ENCODE measurements around the gene ERC1. TPM values are rescaled to one million over a fixed set of nuclear protein-coding genes. Genes with fewer than 3 reads are reported as not detected.

Gene ERC1
- total and polyA plus RNA-seq, 2 donors: 26.6 to 76.7 TPM

DNA sequence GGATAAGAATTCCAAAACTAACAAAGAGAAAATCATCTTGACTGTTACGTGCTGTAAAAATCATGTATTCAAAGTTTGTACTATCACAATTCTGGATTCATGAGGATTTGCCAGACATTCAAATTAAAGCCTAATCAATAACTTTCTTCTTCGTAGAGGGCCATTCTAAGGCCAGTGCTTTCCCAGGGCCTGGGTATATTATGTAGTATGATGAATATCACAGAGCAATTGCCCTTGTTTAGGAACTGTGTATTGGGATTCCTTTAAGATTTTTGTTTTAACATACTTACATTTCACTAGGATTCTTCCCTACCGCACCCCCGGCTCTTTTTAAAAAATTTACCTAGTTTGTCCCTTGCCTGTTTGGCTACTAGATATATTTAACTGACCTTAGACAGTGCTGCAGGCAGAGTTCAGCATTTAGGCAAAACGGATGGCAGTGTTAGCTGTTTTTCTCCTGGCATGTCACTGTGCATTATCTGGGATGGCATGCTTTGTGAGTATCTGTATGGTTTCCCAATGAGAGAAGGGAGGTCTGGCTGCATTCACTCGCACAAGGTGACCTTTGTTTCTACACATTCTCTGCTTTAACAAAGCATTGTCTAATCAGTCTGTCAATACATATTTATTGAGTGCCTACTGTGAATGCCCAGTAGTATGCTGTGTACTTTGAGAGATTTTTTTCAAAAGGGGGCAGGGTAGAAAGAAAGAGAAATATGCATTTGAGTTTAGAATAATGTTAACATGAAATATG, 63.3 kb downstream of the ERC1 start:
- no peak overlapping the region for H3K4me3 ChIP-seq (ENCODE audit: low read depth, low read length)
- no peak for DNase-seq (ENCODE audit: extremely low spot score)
- no peaks in the 10 kb centered on the region for H3K4me1 ChIP-seq (ENCODE audit: insufficient read depth)
- WGBS: 56% methylated on average over 6 of the region's 6 CpGs
- no peaks in the 10 kb centered on the region for H3K36me3 ChIP-seq (ENCODE audit: insufficient read depth)
- H3K27ac ChIP-seq (ENCODE audit: low read depth): no peak overlapping the region

GRCh38 chr12:1056390-1056789, 65.4 kb downstream of the ERC1 start:
- WGBS: 85% methylated on average over 4 of the region's 4 CpGs
- Histone ChIP-seq H3K4me3 (ENCODE audit: low read depth, low read length) (no peak overlapping the region), H3K36me3 (ENCODE audit: insufficient read depth) (no peaks in the 10 kb centered on the region), H3K27ac (ENCODE audit: low read depth) (no peak overlapping the region), H3K4me1 (ENCODE audit: insufficient read depth) (no peaks in the 10 kb centered on the region)
- DNase-seq (ENCODE audit: extremely low spot score): no peak

GRCh38 chr12:1058423-1058822, 67.4 kb downstream of the ERC1 start:
- no peak for DNase-seq (ENCODE audit: extremely low spot score)
- Histone ChIP-seq H3K36me3 (ENCODE audit: insufficient read depth) (peaks cover 2% of the 10 kb centered on the region), H3K4me1 (ENCODE audit: insufficient read depth) (no peaks in the 10 kb centered on the region), H3K27ac (ENCODE audit: low read depth) (no peak overlapping the region), H3K4me3 (ENCODE audit: low read depth, low read length) (no peak overlapping the region)
- 100% methylated on average over 2 of the region's 2 CpGs for WGBS

DNA sequence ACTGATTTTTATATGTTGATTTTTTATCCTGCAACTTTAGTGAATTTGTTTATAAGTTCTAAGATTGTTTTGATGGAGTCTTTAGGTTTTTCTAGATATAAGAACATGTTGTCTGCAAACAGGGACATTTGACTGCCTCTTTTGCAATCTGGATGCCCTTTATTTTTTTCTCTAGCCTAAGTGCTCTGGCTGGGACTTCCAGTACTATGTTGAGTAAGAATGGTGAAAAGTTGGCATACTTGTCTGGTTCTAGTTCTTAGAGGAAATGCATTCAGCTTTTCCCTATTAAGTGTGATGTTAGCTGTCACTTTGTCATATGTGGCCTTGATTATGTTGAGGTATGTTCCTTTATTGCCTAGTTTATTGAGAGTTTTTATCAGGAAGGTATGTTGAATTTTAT, 68.1 kb downstream of the ERC1 start:
- no peak overlapping the region for H3K27ac ChIP-seq (ENCODE audit: low read depth)
- H3K4me3 ChIP-seq (ENCODE audit: low read depth, low read length): no peak overlapping the region
- no peak for DNase-seq (ENCODE audit: extremely low spot score)
- H3K36me3 ChIP-seq (ENCODE audit: insufficient read depth): peaks cover 2% of the 10 kb centered on the region
- no peaks in the 10 kb centered on the region for H3K4me1 ChIP-seq (ENCODE audit: insufficient read depth)

DNA sequence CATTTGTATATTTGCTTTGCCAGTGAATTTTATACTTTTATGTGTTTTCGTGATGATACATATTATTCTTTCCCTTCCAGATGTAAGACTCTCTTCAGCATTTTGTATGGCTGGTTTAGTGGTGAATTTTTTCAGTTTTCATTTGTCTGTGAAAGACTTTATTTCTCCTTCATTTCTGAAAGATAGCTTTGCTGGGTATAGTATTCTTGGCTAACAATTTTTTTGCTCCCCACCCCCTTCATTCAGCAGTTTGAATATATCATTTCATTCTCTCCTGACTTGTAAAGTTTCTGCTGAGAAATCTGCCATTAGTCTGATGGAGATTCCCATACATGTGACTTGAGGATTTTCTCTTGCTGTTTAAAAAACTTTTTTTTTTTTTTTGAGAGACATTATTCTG, 72.8 kb downstream of the ERC1 start:
- H3K4me3 ChIP-seq (ENCODE audit: low read depth, low read length): no peak overlapping the region
- DNase-seq (ENCODE audit: extremely low spot score): no peak
- peaks cover 2% of the 10 kb centered on the region for H3K36me3 ChIP-seq (ENCODE audit: insufficient read depth)
- WGBS: 100% methylated on average over 1 of the region's 1 CpG
- no peak overlapping the region for H3K27ac ChIP-seq (ENCODE audit: low read depth)
- no peaks in the 10 kb centered on the region for H3K4me1 ChIP-seq (ENCODE audit: insufficient read depth)

GRCh38 chr12:1064317-1064716, 73.3 kb downstream of the ERC1 start:
- Histone ChIP-seq H3K27ac (ENCODE audit: low read depth) (no peak overlapping the region), H3K4me3 (ENCODE audit: low read depth, low read length) (no peak overlapping the region), H3K4me1 (ENCODE audit: insufficient read depth) (no peaks in the 10 kb centered on the region), H3K36me3 (ENCODE audit: insufficient read depth) (peaks cover 2% of the 10 kb centered on the region)
- 100% methylated on average over 2 of the region's 2 CpGs for whole genome bisulfite sequencing
- no peak for DNase-seq (ENCODE audit: extremely low spot score)

GRCh38 chr12:1065629-1066028, 74.6 kb downstream of the ERC1 start:
- WGBS: 99% methylated on average over 3 of the region's 3 CpGs
- DNase-seq (ENCODE audit: extremely low spot score): no peak
- Histone ChIP-seq H3K4me3 (ENCODE audit: low read depth, low read length) (no peak overlapping the region), H3K36me3 (ENCODE audit: insufficient read depth) (peaks cover 2% of the 10 kb centered on the region), H3K4me1 (ENCODE audit: insufficient read depth) (no peaks in the 10 kb centered on the region), H3K27ac (ENCODE audit: low read depth) (no peak overlapping the region)

DNA sequence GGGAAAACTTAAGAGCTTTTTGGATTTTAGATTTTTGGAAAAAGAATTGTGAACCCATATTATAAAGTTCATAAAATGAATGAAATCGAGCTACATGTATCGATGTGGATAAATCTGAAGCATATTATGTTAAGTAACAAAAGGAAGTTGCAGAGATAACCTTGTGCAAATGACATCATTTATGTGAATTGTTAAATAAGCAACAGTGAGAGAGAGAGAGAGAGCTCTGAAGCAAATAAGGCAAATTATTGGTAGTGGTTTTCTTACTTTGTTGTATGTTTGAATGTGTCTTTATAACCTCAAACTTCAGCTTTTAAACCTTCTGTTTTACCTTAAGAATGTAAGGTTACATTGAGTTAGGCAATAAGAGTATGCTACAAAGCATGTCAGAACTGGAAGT, 78.8 kb downstream of the ERC1 start:
- H3K4me1 ChIP-seq (ENCODE audit: insufficient read depth): no peaks in the 10 kb centered on the region
- no peak overlapping the region for H3K4me3 ChIP-seq (ENCODE audit: low read depth, low read length)
- 87% methylated on average over 2 of the region's 2 CpGs for WGBS
- H3K36me3 ChIP-seq (ENCODE audit: insufficient read depth): no peaks in the 10 kb centered on the region
- H3K27ac ChIP-seq (ENCODE audit: low read depth): no peak overlapping the region
- DNase-seq (ENCODE audit: extremely low spot score): no peak

GRCh38 chr12:1071182-1071581, 80.2 kb downstream of the ERC1 start:
- Histone ChIP-seq H3K4me1 (ENCODE audit: insufficient read depth) (no peaks in the 10 kb centered on the region), H3K27ac (ENCODE audit: low read depth) (no peak overlapping the region), H3K36me3 (ENCODE audit: insufficient read depth) (no peaks in the 10 kb centered on the region), H3K4me3 (ENCODE audit: low read depth, low read length) (no peak overlapping the region)
- WGBS: 90% methylated on average over 3 of the region's 3 CpGs
- DNase-seq (ENCODE audit: extremely low spot score): no peak

- no peak overlapping the region for H3K4me3 ChIP-seq (ENCODE audit: low read depth, low read length)
- 89% methylated on average over 9 of the region's 9 CpGs for WGBS
- no peak for DNase-seq (ENCODE audit: extremely low spot score)
- H3K4me1 ChIP-seq (ENCODE audit: insufficient read depth): no peaks in the 10 kb centered on the region
- no peak overlapping the region for H3K27ac ChIP-seq (ENCODE audit: low read depth)
- no peaks in the 10 kb centered on the region for H3K36me3 ChIP-seq (ENCODE audit: insufficient read depth)
Measured at GRCh38 chr12:1073652-1074051, 82.6 kb downstream of the ERC1 start.

GRCh38 chr12:1077036-1077803, 86.2 kb downstream of the ERC1 start:
- no peak for DNase-seq (ENCODE audit: extremely low spot score)
- Histone ChIP-seq H3K36me3 (ENCODE audit: insufficient read depth) (no peaks in the 10 kb centered on the region), H3K4me1 (ENCODE audit: insufficient read depth) (no peaks in the 10 kb centered on the region), H3K4me3 (ENCODE audit: low read depth, low read length) (no peak overlapping the region), H3K27ac (ENCODE audit: low read depth) (no peak overlapping the region)
- 53% methylated on average over 5 of the region's 5 CpGs for WGBS

GRCh38 chr12:1078002-1078401, 87.0 kb downstream of the ERC1 start:
- 84% methylated on average over 3 of the region's 3 CpGs for WGBS
- H3K36me3 ChIP-seq (ENCODE audit: insufficient read depth): no peaks in the 10 kb centered on the region
- no peak overlapping the region for H3K4me3 ChIP-seq (ENCODE audit: low read depth, low read length)
- H3K27ac ChIP-seq (ENCODE audit: low read depth): no peak overlapping the region
- DNase-seq (ENCODE audit: extremely low spot score): no peak
- H3K4me1 ChIP-seq (ENCODE audit: insufficient read depth): no peaks in the 10 kb centered on the region

- Histone ChIP-seq H3K27ac (ENCODE audit: low read depth) (no peak overlapping the region), H3K4me3 (ENCODE audit: low read depth, low read length) (no peak overlapping the region), H3K4me1 (ENCODE audit: insufficient read depth) (no peaks in the 10 kb centered on the region), H3K36me3 (ENCODE audit: insufficient read depth) (no peaks in the 10 kb centered on the region)
- no peak for DNase-seq (ENCODE audit: extremely low spot score)
- 92% methylated on average over 11 of the region's 11 CpGs for WGBS
Measured at GRCh38 chr12:1080520-1081223, 89.6 kb downstream of the ERC1 start.
